ENCODE measurements around the gene ASB1. TPM values are rescaled to one million over a fixed set of nuclear protein-coding genes. Genes with fewer than 3 reads are reported as not detected.

Gene ASB1
- polyA plus RNA-seq, 1 experiment, result 29.8 TPM

DNA sequence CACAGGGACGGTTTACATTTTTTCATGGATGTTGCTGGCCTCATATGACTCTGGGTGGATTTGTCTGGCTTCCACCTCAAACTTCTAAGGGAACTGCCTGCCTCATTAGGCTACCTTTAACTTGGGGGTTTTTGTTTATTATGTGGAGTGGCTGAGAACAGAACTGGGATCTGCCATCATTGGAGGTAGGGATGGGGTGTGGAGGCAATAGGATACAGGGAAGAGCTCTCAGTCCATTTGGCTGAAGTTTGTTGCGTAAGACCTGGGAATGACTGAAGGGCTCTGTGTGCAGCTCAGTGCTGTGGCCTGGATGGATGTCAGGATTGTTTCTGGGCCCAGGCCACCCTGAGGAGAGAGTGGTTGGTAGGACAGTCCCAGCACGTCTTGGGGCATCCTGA lies 31.2 kb downstream of the ASB1 start:
- H3K27ac ChIP-seq (ENCODE audit: low read depth, low read length), result no peak overlapping the region
- ChIA-PET CTCF (interaction anchor here (4.4 kb wide), 1 partner anchor 87 kb away, joined by 23 read pairs; no protein-coding TSS in a partner anchor), POLR2A (interaction anchor here (0.5 kb wide), 1 partner anchor 102 kb away, joined by 6 read pairs; no protein-coding TSS in a partner anchor)
- TF ChIP-seq, protein P1, sequence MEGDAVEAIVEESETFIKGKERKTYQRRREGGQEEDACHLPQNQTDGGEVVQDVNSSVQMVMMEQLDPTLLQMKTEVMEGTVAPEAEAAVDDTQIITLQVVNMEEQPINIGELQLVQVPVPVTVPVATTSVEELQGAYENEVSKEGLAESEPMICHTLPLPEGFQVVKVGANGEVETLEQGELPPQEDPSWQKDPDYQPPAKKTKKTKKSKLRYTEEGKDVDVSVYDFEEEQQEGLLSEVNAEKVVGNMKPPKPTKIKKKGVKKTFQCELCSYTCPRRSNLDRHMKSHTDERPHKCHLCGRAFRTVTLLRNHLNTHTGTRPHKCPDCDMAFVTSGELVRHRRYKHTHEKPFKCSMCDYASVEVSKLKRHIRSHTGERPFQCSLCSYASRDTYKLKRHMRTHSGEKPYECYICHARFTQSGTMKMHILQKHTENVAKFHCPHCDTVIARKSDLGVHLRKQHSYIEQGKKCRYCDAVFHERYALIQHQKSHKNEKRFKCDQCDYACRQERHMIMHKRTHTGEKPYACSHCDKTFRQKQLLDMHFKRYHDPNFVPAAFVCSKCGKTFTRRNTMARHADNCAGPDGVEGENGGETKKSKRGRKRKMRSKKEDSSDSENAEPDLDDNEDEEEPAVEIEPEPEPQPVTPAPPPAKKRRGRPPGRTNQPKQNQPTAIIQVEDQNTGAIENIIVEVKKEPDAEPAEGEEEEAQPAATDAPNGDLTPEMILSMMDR (IDR thresholded peaks at IDR 0.05; ENCODE audit: low read depth, low read length), result no peak
- peaks cover 26% of the 10 kb centered on the region for H3K9me3 ChIP-seq (ENCODE audit: control insufficient read depth, insufficient read depth, low read length)
- H3K27me3 ChIP-seq (ENCODE audit: control insufficient read depth, insufficient read depth, low read length), result no peaks in the 10 kb centered on the region
- no peak overlapping the region for H3K4me3 ChIP-seq (ENCODE audit: low read depth, low read length)
- no peak for DNase-seq (ENCODE audit: low read depth, low spot score)

DNA sequence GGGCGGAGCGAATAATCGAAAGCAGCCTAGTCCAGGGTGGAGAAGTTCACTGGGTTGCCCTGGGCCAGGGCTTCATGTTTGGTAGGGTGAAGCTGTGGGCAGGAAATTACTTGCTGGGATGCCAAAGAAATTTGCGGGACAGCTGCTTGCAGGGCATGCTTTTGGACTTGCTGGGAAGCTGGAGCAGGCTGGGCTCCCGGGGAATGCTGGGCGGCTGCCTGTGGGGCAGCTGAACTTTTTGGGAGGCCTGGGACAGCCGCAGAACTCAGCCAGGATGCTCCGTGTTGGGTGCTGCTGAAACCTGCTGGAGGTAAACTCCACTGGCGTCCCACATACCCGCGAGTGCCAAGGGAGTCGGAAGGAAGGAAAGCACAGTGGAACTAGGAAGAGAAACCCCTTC lies 31.9 kb downstream of the ASB1 start:
- TF ChIP-seq, protein P1 (IDR thresholded peaks at IDR 0.05; ENCODE audit: low read depth, low read length), result no peak
- no peak for DNase-seq (ENCODE audit: low read depth, low spot score)
- H3K4me3 ChIP-seq (ENCODE audit: low read depth, low read length), result no peak overlapping the region
- peaks cover 26% of the 10 kb centered on the region for H3K9me3 ChIP-seq (ENCODE audit: control insufficient read depth, insufficient read depth, low read length)
- ChIA-PET POLR2A (no interaction called here), CTCF (interaction anchor here (4.4 kb wide), 1 partner anchor 88 kb away, joined by 23 read pairs; no protein-coding TSS in a partner anchor)
- peak overlapping the region; percentile 21 for H3K27ac ChIP-seq (ENCODE audit: low read depth, low read length)
- no peaks in the 10 kb centered on the region for H3K27me3 ChIP-seq (ENCODE audit: control insufficient read depth, insufficient read depth, low read length)

DNA sequence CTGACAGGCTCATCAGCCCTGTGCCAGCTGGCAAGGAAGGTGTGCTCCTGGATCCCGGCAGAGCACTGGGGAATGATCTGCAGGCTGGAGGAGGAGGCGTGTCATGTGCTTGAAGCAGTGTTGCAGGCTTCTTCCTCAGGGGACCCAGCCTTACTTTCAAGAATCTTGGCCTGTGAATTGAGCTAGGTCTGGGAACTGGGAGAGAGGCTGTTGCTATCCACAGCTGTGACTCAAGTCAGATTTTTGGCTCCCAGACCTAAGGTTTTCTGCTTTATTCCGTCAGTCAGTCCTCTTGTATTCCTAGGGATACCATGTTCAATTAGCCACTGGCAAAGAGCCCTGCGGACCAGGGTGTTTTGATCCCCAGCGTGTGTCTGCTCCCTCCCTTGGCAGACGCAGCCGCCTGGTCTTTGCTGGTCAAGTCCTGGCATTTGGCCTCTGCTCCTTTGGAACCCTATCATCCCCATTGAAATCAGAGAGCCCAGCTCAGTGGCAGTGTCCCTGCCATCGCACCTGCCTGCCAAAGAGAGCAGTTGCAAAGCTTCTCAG lies 32.4 kb downstream of the ASB1 start:
- Histone ChIP-seq H3K27ac (ENCODE audit: low read depth, low read length) (no peak overlapping the region), H3K9me3 (ENCODE audit: control insufficient read depth, insufficient read depth, low read length) (peaks cover 26% of the 10 kb centered on the region), H3K4me3 (ENCODE audit: low read depth, low read length) (no peak overlapping the region), H3K27me3 (ENCODE audit: control insufficient read depth, insufficient read depth, low read length) (no peaks in the 10 kb centered on the region)
- CTCF ChIA-PET, result interaction anchor here (0.7 to 1.3 kb wide), 2 partner anchors 88 to 102 kb away, joined by 4 to 6 read pairs; no protein-coding TSS in a partner anchor
- DNase-seq (ENCODE audit: low read depth, low spot score), result no peak
- POLR2A ChIA-PET, result no interaction called here
- TF ChIP-seq, protein P1 (IDR thresholded peaks at IDR 0.05; ENCODE audit: low read depth, low read length), result no peak

DNA sequence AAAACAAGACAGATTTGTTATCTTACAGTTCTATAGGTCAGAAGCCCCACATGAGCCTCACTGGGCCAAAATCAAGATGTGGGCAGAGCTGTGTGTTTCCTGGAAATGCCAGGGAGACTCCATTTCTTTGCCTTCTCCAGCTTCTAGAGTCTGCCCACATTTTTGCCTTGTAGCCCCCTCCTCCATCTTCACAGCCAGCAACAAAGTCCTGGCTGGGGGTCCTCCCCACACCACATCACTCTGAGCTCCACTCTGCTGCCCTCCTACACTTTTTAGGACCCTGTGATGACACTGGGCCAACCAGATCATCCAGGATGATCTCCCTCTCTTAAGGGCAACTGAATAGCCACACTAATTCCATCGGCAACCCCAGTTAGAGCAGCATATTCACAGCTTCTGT lies 34.3 kb downstream of the ASB1 start:
- no peak overlapping the region for H3K4me3 ChIP-seq (ENCODE audit: low read depth, low read length)
- DNase-seq (ENCODE audit: low read depth, low spot score), result no peak
- no peak overlapping the region for H3K27ac ChIP-seq (ENCODE audit: low read depth, low read length)
- peaks cover 12% of the 10 kb centered on the region for H3K9me3 ChIP-seq (ENCODE audit: control insufficient read depth, insufficient read depth, low read length)
- ChIA-PET POLR2A (no interaction called here), CTCF (interaction anchor here (1.3 to 2.0 kb wide), 4 partner anchors 13 to 324 kb away, joined by 3 to 26 read pairs (median 8); no protein-coding TSS in a partner anchor)
- TF ChIP-seq, protein P1 (IDR thresholded peaks at IDR 0.05; ENCODE audit: low read depth, low read length), result no peak
- H3K27me3 ChIP-seq (ENCODE audit: control insufficient read depth, insufficient read depth, low read length), result no peaks in the 10 kb centered on the region

DNA sequence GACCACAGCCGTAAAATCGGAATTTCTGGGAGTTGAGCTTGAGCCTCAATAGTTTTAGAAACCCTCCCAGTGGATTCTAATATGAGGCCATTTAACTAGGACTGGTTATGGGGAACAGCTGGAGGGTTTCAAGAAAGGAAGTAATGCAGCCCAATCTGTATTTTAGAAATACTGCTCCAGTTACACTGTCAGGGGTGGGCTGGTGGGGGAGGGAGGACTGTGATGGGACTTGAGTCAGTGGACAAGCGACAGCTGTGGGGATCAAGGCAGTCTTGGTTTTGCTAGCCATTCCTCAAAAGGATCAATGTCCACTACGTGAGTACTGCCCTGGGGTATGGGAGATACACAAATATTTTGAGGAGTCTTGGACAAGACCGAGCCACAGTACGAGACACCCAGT lies 34.8 kb downstream of the ASB1 start:
- Histone ChIP-seq H3K27me3 (ENCODE audit: control insufficient read depth, insufficient read depth, low read length) (no peaks in the 10 kb centered on the region), H3K9me3 (ENCODE audit: control insufficient read depth, insufficient read depth, low read length) (peaks cover 11% of the 10 kb centered on the region), H3K4me3 (ENCODE audit: low read depth, low read length) (no peak overlapping the region), H3K27ac (ENCODE audit: low read depth, low read length) (no peak overlapping the region)
- ChIA-PET CTCF (interaction anchor here (1.3 to 2.0 kb wide), 4 partner anchors 13 to 324 kb away, joined by 3 to 26 read pairs (median 8); no protein-coding TSS in a partner anchor), POLR2A (no interaction called here)
- TF ChIP-seq, protein P1 (IDR thresholded peaks at IDR 0.05; ENCODE audit: low read depth, low read length), result no peak
- DNase-seq (ENCODE audit: low read depth, low spot score), result no peak

Measured in AG04450 (cell line).